ENCODE results near the gene ASB8.
A peak's percentile ranks its signal among the peaks of the same experiment; 100 is the strongest.

ASB8 gene, protein sequence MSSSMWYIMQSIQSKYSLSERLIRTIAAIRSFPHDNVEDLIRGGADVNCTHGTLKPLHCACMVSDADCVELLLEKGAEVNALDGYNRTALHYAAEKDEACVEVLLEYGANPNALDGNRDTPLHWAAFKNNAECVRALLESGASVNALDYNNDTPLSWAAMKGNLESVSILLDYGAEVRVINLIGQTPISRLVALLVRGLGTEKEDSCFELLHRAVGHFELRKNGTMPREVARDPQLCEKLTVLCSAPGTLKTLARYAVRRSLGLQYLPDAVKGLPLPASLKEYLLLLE
- total RNA-seq: 19.6 to 36.2 (median 23.3) reads per million in 3 donors

DNA sequence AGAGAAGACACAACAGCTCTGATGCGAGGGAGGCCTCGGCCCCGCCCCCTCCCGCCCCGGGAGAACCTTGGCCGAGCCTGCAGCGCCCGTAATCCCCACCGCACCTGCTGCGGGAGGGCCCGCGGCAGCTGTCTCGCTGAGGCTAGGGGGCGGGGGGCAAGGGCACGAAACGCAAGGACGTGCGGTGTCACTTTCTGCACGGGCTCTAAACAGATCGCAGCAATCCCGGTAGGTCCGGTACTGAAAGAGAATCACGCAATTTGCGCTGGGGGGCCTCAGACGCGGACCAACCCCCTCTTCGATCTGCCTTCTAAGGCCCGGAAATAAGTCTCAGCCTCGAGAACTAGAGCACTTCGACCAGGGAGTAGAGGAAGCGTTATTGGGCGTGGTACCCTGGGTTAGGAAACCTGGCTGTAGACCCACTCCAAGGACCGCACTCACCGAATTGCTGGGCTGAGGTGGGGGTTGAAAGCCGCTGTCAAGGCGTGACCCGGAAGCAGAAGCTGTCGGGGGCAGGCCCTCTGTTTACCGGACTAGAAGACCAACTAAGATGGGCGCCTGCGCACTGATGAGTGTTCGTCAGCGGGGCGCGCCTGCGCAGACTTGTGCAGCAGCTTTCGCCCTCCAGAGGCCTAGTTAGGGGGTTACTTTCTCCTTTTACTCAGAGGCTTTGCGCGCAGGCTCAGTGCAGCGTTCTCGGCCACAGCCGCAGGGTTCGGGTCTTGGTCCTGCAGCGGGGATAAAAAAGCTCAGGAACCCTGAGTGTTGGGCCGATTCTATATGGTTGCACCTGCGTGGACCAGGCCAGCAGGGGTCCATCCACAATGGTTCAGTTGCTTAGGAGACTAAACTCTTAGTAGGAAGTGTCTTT lies at the start of gene ASB8:
Gene ASB8, minus strand, starts transcription at position 498 of the 871 bp plus-strand sequence. CDS start 4,019 bp downstream, outside the sequence.
- peak within 1 kb of the TSS; percentile 46 for H3K4me3 ChIP-seq (ENCODE audit: insufficient read depth, low read depth, low read length, poor library complexity, severe bottlenecking)

DNA sequence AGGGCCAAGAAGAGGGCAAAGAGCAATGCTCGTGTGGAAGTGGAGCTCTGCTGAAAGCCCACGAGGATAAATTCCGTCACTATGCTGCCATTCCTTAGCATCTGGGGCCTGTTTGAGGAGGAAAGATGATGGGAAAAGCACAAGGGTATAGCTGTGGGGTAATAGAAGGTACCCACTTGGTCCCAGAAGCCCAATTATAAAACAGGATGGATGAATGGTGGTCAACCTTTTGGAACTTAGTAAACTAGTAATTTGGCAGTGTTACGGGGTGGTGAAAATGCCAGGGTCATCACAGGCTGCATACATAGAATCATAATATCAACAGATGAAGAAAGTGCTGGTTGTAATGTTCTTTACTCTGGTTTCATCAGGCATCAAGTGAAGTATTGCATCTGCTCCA lies 45.9 kb upstream of the ASB8 start, which contains the start of gene OR10AD1:
Gene OR10AD1, minus strand, starts transcription at position 101 of the 400 bp plus-strand sequence. Its CDS starts 0 bp downstream, at position 101.
- no peak within 1 kb of the TSS for H3K4me3 ChIP-seq (ENCODE audit: insufficient read depth, low read depth, low read length, poor library complexity, severe bottlenecking)
- DNase-seq: no peak
- H3K9me3 ChIP-seq (ENCODE audit: control insufficient read depth, low read length): peaks cover 5% of the 10 kb centered on the region
- H3K27ac ChIP-seq (ENCODE audit: insufficient read depth, low read length, poor library complexity, severe bottlenecking): no peak within 1 kb of the TSS
- H3K36me3 ChIP-seq (ENCODE audit: control insufficient read depth, insufficient read depth, low read length): no peaks in the 10 kb centered on the region
- peaks cover 18% of the 10 kb centered on the region for H3K4me1 ChIP-seq (ENCODE audit: control insufficient read depth, insufficient read depth, low read length, poor library complexity, severe bottlenecking)
- H3K27me3 ChIP-seq (replicated peaks; ENCODE audit: control insufficient read depth, insufficient read depth, low read length, poor library complexity, severe bottlenecking): no peaks in the 10 kb centered on the region

More for the DNA sequence above, at the start of gene ASB8:
- DNase-seq: peak; percentile 98 to 99 (median 98)
- no peaks in the 10 kb centered on the region for H3K27me3 ChIP-seq (replicated peaks; ENCODE audit: control insufficient read depth, insufficient read depth, low read length, poor library complexity, severe bottlenecking)
- peaks cover 11% of the 10 kb centered on the region for H3K36me3 ChIP-seq (ENCODE audit: control insufficient read depth, insufficient read depth, low read length)
- H3K4me1 ChIP-seq (ENCODE audit: control insufficient read depth, insufficient read depth, low read length, poor library complexity, severe bottlenecking): peaks cover 13% of the 10 kb centered on the region
- no peaks in the 10 kb centered on the region for H3K9me3 ChIP-seq (ENCODE audit: control insufficient read depth, low read length)
- peak within 1 kb of the TSS; percentile 73 for H3K27ac ChIP-seq (ENCODE audit: insufficient read depth, low read length, poor library complexity, severe bottlenecking)

DNA sequence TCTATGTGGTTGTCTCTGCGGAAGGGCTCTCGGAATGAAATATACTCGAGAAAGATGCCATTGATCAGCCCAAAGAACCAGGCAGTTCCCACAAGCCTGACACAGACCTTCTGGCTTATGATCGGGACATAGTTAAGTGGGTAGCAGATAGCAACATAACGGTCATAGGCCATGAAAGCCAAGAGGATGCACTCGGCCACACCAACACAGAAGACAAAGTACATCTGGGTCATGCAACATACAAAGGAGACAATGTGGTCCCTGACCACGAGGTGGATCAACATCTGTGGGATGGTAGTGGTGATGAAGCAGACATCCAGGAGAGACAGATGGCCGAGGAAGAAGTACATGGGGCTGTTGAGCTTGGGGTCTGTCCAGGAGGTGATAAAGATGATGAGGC lies 45.5 kb upstream of the ASB8 start:
- H3K4me1 ChIP-seq (ENCODE audit: control insufficient read depth, insufficient read depth, low read length, poor library complexity, severe bottlenecking): peaks cover 18% of the 10 kb centered on the region

DNA sequence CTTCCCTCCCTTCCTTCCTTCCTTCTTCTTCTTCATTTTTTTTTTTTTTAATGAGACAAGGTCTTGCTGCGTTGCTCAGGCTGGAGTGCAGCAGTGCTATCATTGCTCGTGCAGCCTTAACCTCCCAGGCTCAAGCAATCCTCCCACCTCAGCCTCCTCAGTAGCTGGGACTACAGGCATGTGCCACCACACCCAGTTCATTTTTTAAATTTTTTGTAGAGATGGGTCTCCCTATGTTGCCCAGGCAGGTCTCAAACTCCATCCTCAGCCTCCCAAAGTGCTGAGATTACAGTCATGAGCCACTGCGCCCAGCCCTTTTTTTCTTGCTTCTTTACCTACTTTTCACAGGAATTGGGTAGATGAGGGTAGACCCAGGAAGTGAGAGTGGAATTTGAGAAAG lies 44.2 kb upstream of the ASB8 start:
- H3K27me3 ChIP-seq (replicated peaks; ENCODE audit: control insufficient read depth, insufficient read depth, low read length, poor library complexity, severe bottlenecking): no peaks in the 10 kb centered on the region
- peaks cover 22% of the 10 kb centered on the region for H3K4me1 ChIP-seq (ENCODE audit: control insufficient read depth, insufficient read depth, low read length, poor library complexity, severe bottlenecking)
- no peak for DNase-seq
- H3K4me3 ChIP-seq (ENCODE audit: insufficient read depth, low read depth, low read length, poor library complexity, severe bottlenecking): no peak overlapping the region
- peaks cover 3% of the 10 kb centered on the region for H3K9me3 ChIP-seq (ENCODE audit: control insufficient read depth, low read length)
- H3K27ac ChIP-seq (ENCODE audit: insufficient read depth, low read length, poor library complexity, severe bottlenecking): no peak overlapping the region
- no peaks in the 10 kb centered on the region for H3K36me3 ChIP-seq (ENCODE audit: control insufficient read depth, insufficient read depth, low read length)

More for the DNA sequence above, 45.5 kb upstream of the ASB8 start:
- Histone ChIP-seq H3K9me3 (ENCODE audit: control insufficient read depth, low read length) (peaks cover 4% of the 10 kb centered on the region), H3K27me3 (replicated peaks; ENCODE audit: control insufficient read depth, insufficient read depth, low read length, poor library complexity, severe bottlenecking) (no peaks in the 10 kb centered on the region), H3K4me3 (ENCODE audit: insufficient read depth, low read depth, low read length, poor library complexity, severe bottlenecking) (no peak overlapping the region), H3K27ac (ENCODE audit: insufficient read depth, low read length, poor library complexity, severe bottlenecking) (no peak overlapping the region), H3K36me3 (ENCODE audit: control insufficient read depth, insufficient read depth, low read length) (no peaks in the 10 kb centered on the region)
- DNase-seq: no peak

DNA sequence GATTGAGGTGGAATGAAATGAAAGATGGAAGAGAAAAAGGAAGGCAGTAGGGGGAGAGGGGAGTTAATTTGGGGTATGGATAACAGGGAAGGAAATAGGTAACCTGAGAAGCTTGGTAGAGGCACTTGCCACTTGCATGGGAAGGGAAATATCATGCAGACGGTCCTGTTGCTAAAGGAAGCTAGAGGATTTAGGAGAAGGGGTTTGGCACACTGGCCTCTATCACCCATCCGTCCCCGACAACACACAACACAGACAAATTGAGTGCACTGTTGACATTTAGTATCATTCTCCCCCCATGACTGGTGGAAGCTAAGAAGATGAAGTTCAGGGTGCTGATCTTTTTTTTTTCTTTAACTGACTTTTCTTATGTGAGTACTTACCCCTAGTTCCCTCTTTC lies 43.8 kb upstream of the ASB8 start:
- no peak overlapping the region for H3K27ac ChIP-seq (ENCODE audit: insufficient read depth, low read length, poor library complexity, severe bottlenecking)
- no peaks in the 10 kb centered on the region for H3K27me3 ChIP-seq (replicated peaks; ENCODE audit: control insufficient read depth, insufficient read depth, low read length, poor library complexity, severe bottlenecking)
- H3K4me3 ChIP-seq (ENCODE audit: insufficient read depth, low read depth, low read length, poor library complexity, severe bottlenecking): no peak overlapping the region
- no peaks in the 10 kb centered on the region for H3K36me3 ChIP-seq (ENCODE audit: control insufficient read depth, insufficient read depth, low read length)
- peaks cover 22% of the 10 kb centered on the region for H3K4me1 ChIP-seq (ENCODE audit: control insufficient read depth, insufficient read depth, low read length, poor library complexity, severe bottlenecking)
- DNase-seq: no peak
- H3K9me3 ChIP-seq (ENCODE audit: control insufficient read depth, low read length): no peaks in the 10 kb centered on the region

DNA sequence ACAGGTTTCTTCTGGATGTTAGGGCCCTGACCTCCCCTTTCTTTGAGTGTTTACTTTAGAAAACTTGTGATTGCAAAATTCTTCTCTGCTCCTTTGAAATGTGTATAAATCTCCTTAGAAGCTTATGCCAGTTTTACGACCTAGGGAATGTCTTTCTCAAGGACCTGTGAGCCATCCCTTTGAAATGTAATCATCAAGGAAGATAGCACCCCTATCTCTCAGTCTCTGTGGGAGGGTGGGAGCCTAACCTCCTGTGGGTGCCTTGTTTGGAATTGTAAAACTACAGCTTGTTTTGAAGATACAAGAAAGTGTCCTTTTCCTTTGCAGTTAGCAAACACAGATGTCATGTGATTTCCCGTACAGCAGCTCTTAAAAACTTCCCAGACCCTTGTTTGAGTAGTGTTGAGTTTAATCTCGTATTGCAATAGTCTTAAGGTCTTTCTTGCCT lies 42.5 kb upstream of the ASB8 start:
- Histone ChIP-seq H3K9me3 (ENCODE audit: control insufficient read depth, low read length) (no peaks in the 10 kb centered on the region), H3K4me3 (ENCODE audit: insufficient read depth, low read depth, low read length, poor library complexity, severe bottlenecking) (peak overlapping the region; percentile 22)

DNA sequence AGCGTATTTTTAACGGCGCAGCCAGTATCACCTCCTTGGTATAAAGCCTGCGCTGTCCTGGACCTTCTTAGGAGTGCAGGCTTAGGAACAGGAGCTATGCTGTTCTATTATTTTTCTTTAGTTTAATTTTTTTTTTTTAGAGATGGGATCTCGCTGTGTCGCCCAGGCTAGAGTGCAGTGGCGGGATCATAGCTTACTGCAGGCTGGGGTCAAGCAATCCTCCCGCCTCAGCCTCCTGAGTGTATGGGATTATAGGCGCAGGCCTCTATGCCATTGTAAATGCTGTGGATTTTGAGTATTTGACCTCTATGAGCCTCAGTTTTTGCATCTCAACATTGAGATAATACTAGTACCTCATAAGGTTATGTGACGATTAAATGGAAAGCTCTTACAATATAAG lies 41.7 kb upstream of the ASB8 start:
- Histone ChIP-seq H3K36me3 (ENCODE audit: control insufficient read depth, insufficient read depth, low read length) (no peaks in the 10 kb centered on the region), H3K9me3 (ENCODE audit: control insufficient read depth, low read length) (no peaks in the 10 kb centered on the region), H3K4me3 (ENCODE audit: insufficient read depth, low read depth, low read length, poor library complexity, severe bottlenecking) (peak overlapping the region; percentile 91), H3K27me3 (replicated peaks; ENCODE audit: control insufficient read depth, insufficient read depth, low read length, poor library complexity, severe bottlenecking) (no peaks in the 10 kb centered on the region), H3K4me1 (ENCODE audit: control insufficient read depth, insufficient read depth, low read length, poor library complexity, severe bottlenecking) (peaks cover 22% of the 10 kb centered on the region), H3K27ac (ENCODE audit: insufficient read depth, low read length, poor library complexity, severe bottlenecking) (peak overlapping the region; percentile 98)
- DNase-seq: no peak

More for the DNA sequence above, 42.5 kb upstream of the ASB8 start:
- Histone ChIP-seq H3K27me3 (replicated peaks; ENCODE audit: control insufficient read depth, insufficient read depth, low read length, poor library complexity, severe bottlenecking) (no peaks in the 10 kb centered on the region), H3K36me3 (ENCODE audit: control insufficient read depth, insufficient read depth, low read length) (no peaks in the 10 kb centered on the region), H3K4me1 (ENCODE audit: control insufficient read depth, insufficient read depth, low read length, poor library complexity, severe bottlenecking) (peaks cover 22% of the 10 kb centered on the region), H3K27ac (ENCODE audit: insufficient read depth, low read length, poor library complexity, severe bottlenecking) (peak overlapping the region; percentile 98)
- DNase-seq: no peak

DNA sequence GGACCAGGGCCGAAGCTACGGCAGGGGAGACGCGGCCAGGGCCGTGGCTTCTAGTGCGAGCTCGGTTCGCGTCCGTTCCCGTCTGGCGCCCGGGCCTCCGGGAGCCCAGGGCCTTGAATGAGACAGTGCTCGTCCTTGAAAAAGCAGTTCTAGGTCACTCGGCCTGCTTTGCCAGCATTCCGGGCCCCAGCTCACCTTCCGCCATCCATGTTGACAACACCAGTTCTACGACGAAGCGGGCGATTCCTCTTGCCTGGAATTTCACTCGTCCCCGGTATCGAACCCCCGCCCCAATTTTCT lies 41.3 kb upstream of the ASB8 start:
- no peaks in the 10 kb centered on the region for H3K36me3 ChIP-seq (ENCODE audit: control insufficient read depth, insufficient read depth, low read length)
- H3K4me3 ChIP-seq (ENCODE audit: insufficient read depth, low read depth, low read length, poor library complexity, severe bottlenecking): peak overlapping the region; percentile 91
- H3K9me3 ChIP-seq (ENCODE audit: control insufficient read depth, low read length): no peaks in the 10 kb centered on the region
- DNase-seq: peak in 1 of 3 donors; percentile 2
- peak overlapping the region; percentile 98 for H3K27ac ChIP-seq (ENCODE audit: insufficient read depth, low read length, poor library complexity, severe bottlenecking)
- peaks cover 22% of the 10 kb centered on the region for H3K4me1 ChIP-seq (ENCODE audit: control insufficient read depth, insufficient read depth, low read length, poor library complexity, severe bottlenecking)
- H3K27me3 ChIP-seq (replicated peaks; ENCODE audit: control insufficient read depth, insufficient read depth, low read length, poor library complexity, severe bottlenecking): no peaks in the 10 kb centered on the region

DNA sequence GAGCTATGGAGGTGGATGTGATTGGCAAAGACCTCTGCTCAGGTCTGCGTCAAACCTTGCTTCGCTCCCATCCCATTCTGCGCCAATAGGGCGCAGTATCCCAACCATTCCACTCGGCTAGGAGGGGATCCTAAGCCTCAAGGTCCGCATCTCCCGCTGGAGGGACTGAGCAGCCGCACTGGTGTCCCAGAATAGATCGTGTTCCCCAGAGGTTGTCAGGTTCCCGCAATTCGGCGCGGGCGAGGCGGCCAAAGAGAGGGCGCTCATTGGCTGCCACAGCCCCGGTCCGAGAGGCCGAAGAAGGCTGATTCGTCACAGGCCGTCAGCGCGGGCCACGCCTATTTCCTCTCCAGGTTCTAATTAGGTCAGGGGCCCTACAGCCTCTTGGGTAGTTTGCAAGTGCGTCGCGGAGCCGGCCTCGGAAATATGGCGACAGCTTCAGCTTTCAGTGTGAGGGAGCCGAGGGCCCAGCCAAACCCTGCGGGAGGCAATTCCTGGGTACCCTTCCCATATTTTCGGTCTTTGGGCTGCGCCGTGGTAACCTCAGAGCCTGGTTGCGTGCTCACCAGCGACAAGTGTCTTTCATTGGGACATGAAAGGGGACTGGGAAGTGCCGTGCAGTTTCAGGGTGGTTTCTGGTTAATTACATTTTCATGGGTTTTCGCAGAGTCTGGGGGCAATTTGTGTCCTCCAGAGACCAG lies 40.8 kb upstream of the ASB8 start:
- DNase-seq: peak; percentile 81 to 89 (median 84)
- Histone ChIP-seq H3K27ac (ENCODE audit: insufficient read depth, low read length, poor library complexity, severe bottlenecking) (peak overlapping the region; percentile 98), H3K4me1 (ENCODE audit: control insufficient read depth, insufficient read depth, low read length, poor library complexity, severe bottlenecking) (peaks cover 22% of the 10 kb centered on the region), H3K9me3 (ENCODE audit: control insufficient read depth, low read length) (no peaks in the 10 kb centered on the region), H3K27me3 (replicated peaks; ENCODE audit: control insufficient read depth, insufficient read depth, low read length, poor library complexity, severe bottlenecking) (no peaks in the 10 kb centered on the region), H3K4me3 (ENCODE audit: insufficient read depth, low read depth, low read length, poor library complexity, severe bottlenecking) (peak overlapping the region; percentile 91), H3K36me3 (ENCODE audit: control insufficient read depth, insufficient read depth, low read length) (no peaks in the 10 kb centered on the region)

Data from effector memory CD4-positive, alpha-beta T cell (primary cell).